ELF-1 (cell line): ENCODE measurements around the gene CROCC2.
A peak's percentile ranks its signal among the peaks of the same experiment; 100 is the strongest.

Source experiments
- DNase-seq: peaks from one replicate; pipeline ENCODE4 v3.0.0-alpha.2; 2016; ENCODE audit warnings: low read depth, low spot score

Gene CROCC2

DNA sequence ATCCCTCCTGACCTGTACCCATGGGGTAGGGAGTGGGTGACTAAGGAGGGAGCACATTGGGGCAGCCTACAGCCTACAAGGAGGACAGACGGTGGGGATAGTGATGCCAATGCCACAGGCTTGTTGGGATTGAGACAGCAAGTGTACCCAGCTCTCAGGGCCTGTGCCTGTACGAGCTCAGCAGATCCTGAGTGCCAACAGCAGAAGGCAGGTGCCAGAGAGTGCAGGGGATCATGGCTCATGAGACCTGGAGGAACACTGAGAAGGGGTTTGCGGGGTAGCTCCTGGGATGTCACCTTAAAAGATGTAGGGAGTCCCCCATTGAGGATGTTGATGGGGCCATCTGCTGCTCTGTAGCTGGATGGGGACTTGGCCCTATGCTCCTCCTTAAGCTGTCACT, 82.0 kb downstream of the CROCC2 start:
- DNase-seq: no peak

DNA sequence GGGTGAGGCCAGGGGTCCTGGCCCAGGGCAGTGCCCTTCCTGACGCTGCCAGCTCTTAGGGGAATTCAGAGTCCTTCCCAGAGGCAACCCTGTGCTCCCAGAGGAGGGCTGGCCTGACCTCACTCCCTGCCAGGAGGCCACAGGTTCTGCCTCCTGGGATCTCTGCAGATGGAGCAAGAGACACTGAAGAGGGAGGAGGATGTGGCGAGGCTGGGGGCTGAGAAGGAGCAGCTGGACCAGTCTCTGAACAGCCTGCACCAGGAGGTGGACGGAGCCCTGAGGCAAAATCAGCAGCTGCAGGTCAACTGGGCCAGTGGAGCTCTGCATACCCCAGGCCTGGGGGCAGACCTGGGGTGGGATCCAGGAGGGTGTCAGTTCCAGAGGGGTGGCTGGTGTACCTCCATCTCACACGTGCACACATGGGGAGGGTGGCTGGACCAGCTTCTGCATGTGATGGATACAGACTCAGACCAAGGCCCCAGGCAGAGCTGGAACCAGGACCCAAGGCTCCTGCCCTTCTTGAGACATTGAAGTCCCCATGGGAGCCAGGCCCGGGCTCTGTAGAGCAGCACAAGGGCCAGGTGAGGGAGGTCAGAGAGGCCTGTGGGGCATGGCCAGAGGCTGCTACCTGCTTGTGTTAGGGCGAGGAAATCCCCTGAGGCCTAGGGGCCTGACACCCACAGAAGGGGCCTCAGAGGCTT, 82.6 kb downstream of the CROCC2 start:
- DNase-seq: no peak

- peak; percentile 39 for DNase-seq
These were observed 83.5 kb downstream of the CROCC2 start for GRCh38 chr2:240989451-240990265.

DNA sequence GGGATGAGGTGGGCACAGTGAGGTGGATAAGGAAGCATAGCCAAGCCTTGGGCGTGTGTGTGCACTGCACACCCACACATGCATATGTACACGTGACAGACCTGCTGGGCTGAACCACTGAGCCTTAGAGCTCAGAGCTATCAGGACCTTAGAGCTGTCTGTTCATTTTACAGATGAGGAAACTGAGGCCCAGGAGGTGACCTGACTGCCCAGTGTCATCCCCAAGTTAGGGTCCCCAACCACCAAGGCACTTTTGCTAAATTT, 84.1 kb downstream of the CROCC2 start:
- DNase-seq: no peak

DNA sequence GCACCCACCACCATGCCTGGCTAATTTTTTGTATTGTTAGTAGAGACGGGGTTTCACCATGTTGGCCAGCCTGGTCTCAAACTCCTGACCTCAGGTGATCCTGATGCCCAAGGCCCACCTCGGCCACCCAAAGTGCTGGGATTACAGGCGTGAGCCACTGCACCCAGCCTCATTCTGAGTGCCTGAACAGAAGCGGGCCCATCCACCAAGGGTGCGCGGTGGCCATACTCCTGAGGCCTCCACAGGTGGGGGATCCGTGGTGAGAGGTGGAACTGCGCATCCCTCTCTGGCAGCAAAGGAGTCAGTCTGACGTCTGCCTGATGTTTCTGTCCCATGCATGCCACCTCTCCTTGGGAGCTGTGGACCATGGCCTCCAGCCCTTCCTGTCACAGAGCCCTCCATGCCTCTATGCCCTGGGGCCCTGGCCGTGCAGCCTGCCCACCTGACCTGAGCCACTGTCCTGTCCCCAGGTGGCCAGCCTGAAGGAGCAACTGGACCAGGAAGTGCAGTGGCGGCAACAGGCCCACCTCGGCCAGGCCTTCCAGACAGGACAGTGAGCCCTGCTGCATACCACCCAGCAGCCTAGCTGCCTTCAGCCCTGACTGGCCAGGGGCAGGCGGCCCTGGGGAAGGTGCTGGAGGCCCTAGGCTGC, 84.7 kb downstream of the CROCC2 start:
- DNase-seq: no peak

- no peak for DNase-seq
These were observed 85.5 kb downstream of the CROCC2 start for GRCh38 chr2:240991378-240992263.

DNA sequence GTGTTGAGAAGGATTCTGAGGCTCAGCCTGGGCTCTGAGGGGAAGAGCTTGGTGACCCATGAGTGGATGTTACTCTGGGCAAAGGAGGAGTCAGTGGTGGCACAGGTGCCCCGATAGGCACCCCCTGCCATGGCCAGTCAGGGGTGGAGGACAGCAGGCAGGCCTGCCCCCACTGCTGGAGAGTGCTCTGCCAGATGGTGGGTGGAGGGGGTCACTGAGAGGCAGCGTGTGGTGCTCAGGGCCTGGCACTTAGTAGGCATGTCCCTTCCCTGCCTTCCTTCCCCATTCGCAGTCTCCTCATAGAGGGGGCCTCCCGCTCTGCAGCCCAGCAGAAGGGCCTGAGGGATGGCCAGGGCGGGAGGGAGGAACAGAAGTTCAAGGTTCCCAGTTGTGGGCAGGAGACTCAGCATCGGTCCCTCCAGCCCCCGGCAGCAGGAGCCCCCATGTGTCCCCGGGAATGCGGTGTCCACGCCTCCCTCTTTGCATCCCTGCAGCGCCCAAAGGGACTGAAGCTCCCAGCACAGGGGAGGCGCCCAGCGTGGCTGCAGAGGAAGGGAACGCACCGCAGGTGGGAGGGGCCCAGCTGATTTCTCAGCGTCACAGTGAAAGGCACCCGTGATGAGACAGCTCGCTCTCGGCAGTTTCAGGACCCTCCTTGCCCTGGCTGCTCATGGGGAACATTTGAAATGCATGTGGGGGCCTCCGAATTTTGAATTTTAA, 86.6 kb downstream of the CROCC2 start:
- DNase-seq: no peak

DNA sequence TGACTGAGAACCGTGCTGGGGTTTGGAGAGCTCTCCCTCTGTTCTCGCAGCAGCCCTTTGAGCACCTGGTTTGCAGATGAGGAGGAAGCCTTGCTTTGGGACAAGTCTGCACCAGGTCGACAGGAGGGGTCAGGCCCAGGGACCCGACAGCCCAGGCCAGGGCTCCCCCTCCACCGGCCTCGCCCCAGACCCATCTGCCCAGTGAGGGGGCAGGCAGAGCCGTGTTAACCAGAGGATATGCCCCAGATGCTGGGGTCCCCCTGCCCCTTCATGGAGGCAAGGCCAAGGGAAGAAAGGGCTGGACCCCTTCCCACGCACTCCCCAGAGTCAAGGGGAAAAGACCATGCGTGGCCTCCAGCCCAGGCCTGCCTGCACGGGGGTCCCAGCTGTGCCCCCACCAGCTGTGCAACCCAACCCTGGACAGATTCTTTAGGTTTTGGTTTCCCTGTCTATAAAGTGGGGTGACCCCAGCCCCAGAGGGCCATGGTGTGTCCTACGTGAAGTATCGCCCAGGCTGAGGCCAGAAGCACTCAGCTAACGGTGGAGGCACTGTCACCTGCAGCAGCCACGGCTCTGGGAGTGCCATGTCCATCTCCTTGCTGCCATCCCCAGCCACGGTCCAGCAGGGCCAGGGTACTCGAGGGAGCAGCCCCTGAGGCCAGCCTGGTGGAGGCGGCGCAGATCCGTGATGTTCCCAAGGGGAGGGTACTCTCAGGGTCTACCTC, 87.5 kb downstream of the CROCC2 start:
- DNase-seq: no peak

DNA sequence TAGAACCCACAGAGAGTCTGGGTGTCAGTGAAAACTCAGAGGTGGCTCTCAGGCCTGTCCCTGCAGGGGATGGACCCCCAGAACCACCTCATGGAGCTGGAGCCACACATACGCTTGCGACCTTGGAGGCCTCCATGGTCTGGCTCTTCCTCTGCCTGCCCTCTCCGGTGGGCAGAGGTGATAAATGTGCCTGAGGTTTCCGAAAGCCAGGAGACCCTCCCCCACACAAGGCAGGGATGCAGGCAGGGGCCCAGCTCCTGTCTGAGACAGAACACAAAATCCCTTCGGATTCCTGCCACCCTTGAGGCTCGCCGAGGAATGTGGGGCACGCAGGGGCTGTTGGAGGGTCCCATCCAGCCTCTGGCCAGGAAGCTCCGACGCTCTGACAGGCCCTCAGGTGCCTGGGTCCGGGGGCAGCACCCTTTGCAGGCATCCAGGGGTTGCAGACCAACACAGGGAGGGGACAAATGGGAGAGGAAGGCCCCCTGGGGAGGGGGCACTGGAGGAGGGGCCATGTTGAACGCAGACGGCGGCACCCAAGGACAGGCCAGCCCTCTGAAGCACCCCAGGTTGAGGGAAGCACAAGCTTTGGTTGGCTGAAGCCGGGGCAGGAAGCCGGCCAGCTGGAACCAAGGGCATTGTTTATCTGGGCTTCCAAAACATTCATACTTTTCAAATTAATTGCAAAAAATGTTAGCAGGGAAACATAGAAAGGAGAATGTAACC, 88.2 kb downstream of the CROCC2 start:
- no peak for DNase-seq

DNA sequence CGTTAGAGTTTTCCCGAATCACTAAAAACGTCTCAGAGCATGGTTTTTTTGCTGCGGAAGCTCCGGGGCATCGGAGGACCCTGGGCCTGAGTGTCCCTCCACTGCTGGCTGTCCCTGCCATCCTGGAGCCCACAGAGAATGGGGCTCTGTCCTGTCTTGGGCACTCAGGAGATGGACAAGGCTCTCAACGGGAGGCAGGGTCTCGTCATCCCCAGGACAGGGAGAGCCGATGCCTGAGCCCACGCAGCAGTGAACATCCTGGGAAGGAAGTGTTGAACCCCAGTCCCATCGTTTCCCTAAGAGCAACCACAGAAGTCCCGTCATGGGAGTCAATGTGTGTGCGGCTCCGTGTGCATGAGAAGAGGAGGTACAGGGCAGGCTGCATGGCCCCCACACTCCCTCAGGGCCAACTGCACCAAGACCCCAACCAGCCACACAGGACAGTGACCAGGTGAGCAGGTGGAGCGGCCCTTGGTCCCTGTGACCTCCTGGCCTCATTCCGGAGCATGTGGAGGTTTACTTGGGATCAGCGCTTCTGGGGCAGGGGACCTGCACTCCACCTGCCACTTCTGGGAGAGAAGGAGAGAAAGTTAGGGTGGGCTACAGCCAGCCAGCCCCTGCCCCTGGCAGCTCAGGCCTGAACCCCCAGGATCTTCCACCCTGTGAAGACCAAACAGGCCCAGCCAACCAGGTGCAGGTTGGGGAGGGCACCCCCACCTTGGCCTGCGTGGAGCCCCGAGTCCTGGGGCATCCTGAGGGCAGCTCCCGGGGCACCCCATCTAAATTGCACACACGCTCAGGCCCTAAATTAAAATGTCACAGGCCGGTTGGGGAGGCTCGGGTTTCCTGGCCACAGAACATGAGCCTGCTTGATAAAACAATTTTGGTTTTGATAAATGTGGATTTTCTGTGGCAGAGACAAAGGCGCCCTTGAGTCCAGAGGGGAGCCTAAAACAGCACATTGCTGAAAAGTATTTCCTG, 89.2 kb downstream of the CROCC2 start:
- no peak for DNase-seq

DNA sequence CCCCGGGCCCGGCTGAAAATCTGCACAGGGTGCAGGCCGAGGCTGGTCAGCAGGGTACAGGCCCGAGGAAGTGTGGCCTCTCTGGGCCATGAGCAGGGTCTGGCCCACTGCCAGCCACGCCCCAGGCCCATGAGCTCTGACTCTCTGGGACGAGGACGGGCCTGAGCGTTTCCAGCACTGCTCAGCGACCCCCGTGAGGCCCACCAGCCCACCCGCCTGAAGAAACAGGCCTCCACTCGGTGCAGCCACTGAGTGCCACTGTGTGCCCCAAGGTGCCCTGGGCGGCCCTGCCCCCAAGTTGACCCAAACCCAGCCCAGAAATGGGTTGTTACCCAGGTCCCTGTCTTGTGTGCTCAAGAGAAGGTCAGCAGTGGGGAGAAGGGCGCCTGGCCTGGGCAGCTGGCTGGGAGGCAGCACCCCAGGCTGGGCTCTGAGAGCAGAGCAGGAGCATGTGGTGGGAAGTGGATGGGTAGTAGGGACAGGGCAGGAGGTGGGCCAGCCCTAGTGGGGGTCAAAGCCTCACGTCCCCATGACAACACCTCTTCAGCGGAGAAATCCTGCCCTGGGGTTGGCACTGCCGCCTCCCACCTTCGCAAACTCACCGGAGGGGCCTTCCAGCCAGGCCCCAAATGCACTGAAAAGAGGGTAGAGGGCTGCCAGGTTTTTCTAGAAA, 90.2 kb downstream of the CROCC2 start:
- no peak for DNase-seq

GRCh38 chr2:240996834-240997140, 90.7 kb downstream of the CROCC2 start:
- no peak for DNase-seq

DNA sequence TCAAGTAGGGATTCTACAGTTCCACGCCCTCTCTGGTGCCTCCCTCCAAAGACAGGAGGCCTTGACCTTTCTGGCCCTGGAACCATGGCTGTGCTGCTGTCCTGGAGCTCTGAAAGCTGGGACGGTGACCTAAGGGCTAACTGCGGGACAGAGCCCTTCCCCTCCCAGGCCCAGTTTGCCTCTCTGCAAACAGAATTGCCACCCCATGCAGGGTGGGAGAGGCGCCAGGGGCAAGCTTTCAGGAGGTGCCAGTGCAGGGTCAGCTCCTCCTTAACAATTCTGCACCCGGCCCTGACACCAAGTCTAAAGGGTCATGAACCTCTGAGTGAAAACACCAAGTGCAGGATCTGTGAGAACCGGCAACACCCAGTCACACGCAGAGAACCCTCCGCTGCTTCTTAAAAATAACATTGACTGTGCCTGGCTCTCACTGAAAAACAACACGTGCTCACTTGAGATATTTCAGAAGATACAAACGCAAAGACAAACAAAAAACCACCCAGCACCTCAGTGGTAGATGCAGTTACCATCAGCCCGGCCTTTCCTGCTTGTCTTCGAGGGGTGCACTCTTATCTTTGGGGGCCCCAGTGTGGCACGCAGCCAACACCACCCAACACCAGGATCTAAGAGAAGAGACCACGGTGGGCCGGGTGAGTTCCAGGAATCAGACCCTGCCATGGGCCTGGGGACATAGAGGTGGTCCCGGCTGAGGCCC, 91.2 kb downstream of the CROCC2 start:
- DNase-seq: no peak

GRCh38 chr2:240997856-240998705, 91.9 kb downstream of the CROCC2 start, which contains the start of gene SNED1:
Gene SNED1, plus strand, starts transcription at chr2:240998618. Its CDS starts 220 bp downstream, at chr2:240998838.
- DNase-seq: peak; percentile 85

GRCh38 chr2:240998706-240998994, 92.5 kb downstream of the CROCC2 start:
- DNase-seq: no peak

- peak; percentile 4 for DNase-seq
These were observed 93.1 kb downstream of the CROCC2 start for GRCh38 chr2:240998995-240999791.
